H4 (cell line): ENCODE measurements around the gene CCND1. TPM values are rescaled to one million over a fixed set of nuclear protein-coding genes. Genes with fewer than 3 reads are reported as not detected.

Experiments
- DNase-seq: peaks from one replicate; pipeline ENCODE4 v3.0.0-alpha.2; 2015; ENCODE audit warnings: low spot score
- total RNA-seq: library from RNA; depleted of rRNA; stranded (reverse); fragments of >200 nt; shearing (Covaris generic); gene quantifications from 2 replicates; pipeline ENCODE4 v1.2.3, GENCODE V29; 2014

CCND1 gene
- total RNA-seq, 1 experiment from 2014 or later: 67.5 TPM

- DNase-seq: no peak
These were observed 529 bp upstream of the CCND1 start for GRCh38 chr11:69640260-69640994.

- DNase-seq: no peak
These were observed 959 bp downstream of the CCND1 start for GRCh38 chr11:69641681-69642548.

- no peak for DNase-seq
These were observed 1.6 kb downstream of the CCND1 start for GRCh38 chr11:69642549-69642912.

GRCh38 chr11:69642913-69643632 lies 2.1 kb downstream of the CCND1 start:
- DNase-seq: peak; percentile 69

GRCh38 chr11:69643646-69644045 lies 2.7 kb downstream of the CCND1 start:
- DNase-seq: no peak

GRCh38 chr11:69644071-69644961 lies 3.4 kb downstream of the CCND1 start:
- DNase-seq: peak; percentile 80

GRCh38 chr11:69644962-69645675 lies 4.2 kb downstream of the CCND1 start:
- DNase-seq: no peak

GRCh38 chr11:69645801-69646492 lies 5.0 kb downstream of the CCND1 start:
- DNase-seq: no peak

GRCh38 chr11:69646493-69647389 lies 5.8 kb downstream of the CCND1 start:
- no peak for DNase-seq

GRCh38 chr11:69647390-69647748 lies 6.4 kb downstream of the CCND1 start:
- no peak for DNase-seq

GRCh38 chr11:69647761-69648497 lies 7.0 kb downstream of the CCND1 start:
- no peak for DNase-seq

- no peak for DNase-seq
These were observed 8.0 kb downstream of the CCND1 start for GRCh38 chr11:69648679-69649575.

GRCh38 chr11:69649576-69649900 lies 8.6 kb downstream of the CCND1 start:
- DNase-seq: no peak

GRCh38 chr11:69650081-69650831 lies 9.3 kb downstream of the CCND1 start:
- DNase-seq: no peak

- DNase-seq: no peak
These were observed 9.9 kb downstream of the CCND1 start for GRCh38 chr11:69650832-69651344.

GRCh38 chr11:69651834-69652620 lies 11.1 kb downstream of the CCND1 start:
- DNase-seq: no peak
